OCI-M1 (cell line): Measurements from ENCODE around the gene PREX1.

ENCODE experiments used
- DNase-seq: peaks from one replicate; lab custom pipeline; 2025; lab: John Stamatoyannopoulos, UW

PREX1 gene

DNA sequence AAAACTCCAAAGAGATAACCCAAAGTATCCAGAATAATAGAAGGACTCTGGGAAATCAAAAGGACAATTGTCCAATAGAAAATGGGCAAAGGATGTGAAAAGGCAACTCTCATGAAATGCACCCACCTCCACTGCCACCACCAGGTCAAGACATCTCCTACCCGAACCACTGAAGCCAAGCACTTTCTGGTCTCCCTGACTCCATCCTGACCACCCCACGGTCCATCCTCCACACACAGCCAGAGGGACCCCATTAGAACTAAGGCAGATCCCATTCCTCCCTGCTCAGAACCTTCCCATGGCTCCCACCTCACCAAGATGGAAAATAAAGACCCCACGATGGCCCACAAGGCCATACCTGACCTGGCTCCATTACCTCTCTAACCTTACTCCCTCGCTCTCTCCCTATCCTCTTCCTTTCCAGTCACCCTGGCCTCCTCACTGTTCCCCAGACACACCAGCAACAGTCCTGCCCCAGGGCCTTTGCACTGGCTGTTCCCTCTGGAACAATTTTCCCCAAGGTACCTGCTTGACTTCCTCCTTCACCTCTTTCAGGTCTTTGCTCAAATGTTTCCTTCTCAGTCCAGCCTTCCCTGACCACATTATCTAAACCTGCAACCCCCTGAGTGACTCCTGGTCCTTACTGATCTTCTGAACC, 108.1 kb downstream of the PREX1 start:
- no peak for DNase-seq

DNA sequence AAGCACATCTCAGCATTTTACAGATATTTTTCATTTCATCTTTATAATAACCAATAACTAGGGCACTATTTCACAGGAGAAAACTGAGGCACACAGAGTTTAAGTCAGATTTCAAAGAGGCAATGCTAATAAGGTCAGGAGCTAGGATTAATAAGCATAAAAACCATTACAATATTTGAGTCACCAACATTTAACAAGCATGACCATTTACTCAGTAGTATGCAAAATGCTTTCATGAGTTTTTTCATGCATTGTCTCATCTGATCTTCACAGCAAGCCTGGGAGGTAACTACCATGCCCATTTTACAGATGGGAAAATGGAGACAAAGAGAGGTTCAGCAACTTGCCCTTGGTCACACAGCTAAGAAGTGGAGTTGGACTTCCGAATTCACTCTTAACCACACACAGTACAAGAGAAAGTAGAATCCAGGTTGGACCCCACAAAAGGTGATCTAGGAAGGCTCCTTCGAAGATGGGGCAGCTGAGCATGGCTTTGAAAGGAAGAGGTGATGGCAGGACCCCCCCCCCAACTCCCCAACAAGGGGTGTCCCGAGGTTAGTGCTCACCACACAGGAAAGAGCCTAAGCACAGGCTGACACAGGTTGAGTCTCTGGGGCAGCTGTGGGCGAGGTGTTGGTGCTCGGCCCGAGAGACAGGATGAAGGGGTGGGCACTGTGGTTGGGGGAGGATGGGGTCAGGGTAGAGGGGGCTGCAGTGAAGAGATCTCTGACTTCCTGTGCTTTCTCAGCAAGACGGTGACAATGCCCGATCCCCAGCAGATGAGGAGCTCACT, 108.8 kb downstream of the PREX1 start:
- DNase-seq = no peak

DNA sequence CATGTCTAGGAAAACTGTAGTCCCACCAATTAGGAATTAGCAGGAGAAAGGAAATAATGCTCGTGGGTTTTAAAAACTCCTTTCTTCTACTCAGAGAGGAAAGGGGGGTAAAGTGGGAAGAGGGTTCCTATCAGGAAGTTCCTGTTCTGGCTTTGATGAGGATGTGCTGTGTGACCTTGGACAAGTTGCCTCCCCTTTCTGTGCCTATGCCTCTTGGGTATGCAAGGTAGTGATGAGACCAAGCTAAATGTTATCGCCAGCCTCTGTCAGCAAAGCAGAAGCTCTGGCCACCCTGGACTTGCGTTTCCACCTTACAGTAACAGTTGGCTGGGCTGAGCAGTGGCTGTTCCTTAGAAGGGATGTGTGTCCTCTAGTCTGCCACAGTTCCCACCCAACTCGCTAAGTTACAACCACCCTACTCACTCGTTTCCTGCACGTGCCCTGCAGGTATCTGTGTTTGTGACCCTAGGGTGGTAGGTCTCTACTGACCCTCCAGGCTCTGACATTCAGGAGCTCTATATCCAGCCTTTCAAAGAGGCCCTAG, 110.0 kb downstream of the PREX1 start:
- DNase-seq = no peak

DNA sequence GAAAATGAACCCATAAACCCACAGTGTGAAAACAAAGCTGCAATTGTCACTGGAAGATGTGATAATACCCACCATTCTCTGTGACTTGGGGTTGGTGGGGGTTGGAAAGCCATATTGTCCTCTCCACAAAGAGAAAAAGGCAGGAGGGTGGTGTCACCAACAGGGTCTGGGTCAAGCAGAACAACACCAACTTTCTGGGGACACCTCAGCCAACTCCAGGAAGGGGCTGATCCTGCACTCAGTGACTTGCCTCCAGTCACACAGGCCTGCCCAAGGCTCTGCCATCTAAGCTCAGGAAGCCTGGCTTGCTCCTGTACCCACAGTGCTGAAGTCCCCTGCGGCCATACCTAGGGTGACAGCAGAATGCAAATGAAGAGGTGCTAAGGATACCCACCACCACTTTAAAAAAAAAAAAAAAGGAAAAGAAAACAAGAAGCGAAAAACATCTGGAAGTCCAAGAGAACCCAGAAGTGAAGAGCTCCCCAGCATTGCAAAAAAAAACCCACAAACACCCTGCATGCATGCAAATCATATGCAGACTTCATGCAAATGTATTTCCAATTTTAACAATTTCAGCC, 110.6 kb downstream of the PREX1 start:
- no peak for DNase-seq

DNA sequence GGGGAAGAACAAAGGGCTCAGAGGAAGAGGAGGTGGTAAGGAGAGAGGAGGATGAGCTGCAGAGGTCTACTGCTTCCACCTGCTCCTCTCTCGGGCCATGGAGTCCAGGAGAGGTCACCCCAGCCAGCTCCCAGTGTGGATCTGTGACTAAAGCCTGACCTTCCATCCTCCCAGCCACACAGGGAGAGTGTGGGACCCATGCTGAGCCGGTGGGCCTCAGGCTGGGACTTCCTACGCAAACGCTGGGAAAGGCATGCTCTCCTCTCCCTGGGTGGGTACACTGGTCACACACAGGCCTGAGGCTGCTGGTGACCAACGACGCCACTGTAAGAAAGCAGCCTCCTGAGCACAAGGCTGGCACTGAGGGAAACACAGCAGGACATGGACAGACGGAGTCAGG, 111.3 kb downstream of the PREX1 start:
- no peak for DNase-seq

DNA sequence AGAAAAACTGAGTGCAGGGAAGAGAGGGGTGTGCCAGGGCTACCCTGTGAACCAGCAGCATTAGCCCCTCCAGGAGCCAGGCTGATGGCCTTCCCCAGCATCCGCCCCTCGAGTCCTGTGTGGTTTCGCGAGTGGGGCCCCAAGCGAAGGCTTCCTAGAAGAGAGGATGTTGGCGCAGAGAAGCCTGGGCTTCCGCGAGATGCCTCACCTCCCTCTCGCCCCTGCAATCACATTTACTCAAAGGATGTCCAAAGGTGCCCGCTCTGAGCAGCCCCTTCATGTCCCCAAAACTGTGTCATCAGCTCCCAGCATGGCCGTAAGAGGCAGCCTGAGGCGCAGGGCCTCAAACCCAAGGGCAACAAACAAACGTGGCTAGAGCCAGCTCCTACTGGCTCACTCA, 111.7 kb downstream of the PREX1 start:
- no peak for DNase-seq

DNA sequence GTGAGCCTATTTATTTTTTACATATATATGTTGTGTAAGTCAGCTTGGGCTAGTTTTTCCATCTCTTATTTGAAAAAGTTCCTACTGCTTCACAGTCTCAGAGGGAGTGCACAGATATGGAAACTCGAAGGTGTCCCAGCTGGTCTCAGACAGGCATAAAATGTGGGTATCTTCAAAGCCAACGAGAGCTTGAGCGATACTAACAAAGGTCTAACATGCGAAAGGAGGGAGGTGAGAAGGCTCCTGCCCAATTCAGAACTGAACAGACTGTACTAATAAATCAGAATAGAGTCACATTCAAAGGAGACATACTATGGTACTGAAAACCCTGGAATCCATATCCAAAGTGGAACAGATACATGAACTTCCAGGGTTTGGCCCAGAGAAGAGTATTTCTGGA, 113.0 kb downstream of the PREX1 start:
- no peak for DNase-seq

DNA sequence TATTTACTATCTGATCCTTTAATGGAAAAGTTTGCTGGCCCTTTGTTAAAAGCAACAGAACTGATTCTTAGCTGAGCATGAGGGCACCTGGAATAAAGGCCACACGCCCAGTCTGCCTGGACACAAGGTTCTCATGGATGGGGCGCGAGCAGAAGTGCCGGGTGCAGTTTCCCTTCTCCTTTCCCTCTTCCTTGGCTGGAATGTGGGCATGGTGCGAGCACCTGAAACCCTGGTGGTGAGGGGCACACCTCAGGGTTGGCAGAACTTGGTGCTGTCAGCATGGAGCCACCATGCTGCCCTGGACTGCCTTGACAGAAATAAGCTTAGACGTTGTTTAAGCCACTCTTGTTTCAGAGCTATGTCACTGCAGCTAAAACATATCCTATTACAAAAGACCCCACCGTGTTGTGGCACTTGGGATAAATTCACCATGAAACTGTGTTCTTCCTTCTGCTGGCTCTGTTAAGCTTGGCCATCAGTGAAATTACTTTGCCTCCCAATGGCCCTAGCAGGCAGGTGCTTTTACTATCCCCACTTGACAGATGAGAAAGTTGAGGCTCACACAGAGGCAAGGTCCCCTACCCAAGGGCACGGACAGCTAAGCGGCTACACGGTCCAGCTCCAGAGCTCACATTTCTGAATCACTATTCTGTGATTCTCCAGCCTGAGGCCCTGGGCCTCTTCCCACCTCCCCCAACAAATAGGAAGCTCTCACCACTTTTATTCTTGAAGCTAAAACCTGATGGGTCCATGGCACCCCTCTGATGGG, 115.9 kb downstream of the PREX1 start:
- no peak for DNase-seq

DNA sequence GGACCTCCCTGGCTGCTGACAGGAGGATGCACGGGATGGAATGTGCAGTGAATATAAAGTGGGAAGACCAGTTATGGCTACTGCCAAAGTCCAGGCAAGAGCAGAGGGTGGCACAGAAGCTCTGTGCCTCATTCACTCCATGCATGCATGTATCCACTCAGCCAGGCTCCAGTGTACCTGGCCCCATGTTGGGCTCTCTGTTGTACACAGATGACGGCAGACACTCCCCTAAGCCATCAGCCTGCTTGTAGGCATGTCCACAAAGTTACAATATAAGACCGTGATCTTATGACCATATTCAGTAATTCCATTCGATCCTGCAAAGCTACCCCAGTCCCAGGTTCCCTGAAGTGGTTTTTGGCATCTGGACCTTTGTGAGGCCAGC, 116.8 kb downstream of the PREX1 start:
- no peak for DNase-seq

DNA sequence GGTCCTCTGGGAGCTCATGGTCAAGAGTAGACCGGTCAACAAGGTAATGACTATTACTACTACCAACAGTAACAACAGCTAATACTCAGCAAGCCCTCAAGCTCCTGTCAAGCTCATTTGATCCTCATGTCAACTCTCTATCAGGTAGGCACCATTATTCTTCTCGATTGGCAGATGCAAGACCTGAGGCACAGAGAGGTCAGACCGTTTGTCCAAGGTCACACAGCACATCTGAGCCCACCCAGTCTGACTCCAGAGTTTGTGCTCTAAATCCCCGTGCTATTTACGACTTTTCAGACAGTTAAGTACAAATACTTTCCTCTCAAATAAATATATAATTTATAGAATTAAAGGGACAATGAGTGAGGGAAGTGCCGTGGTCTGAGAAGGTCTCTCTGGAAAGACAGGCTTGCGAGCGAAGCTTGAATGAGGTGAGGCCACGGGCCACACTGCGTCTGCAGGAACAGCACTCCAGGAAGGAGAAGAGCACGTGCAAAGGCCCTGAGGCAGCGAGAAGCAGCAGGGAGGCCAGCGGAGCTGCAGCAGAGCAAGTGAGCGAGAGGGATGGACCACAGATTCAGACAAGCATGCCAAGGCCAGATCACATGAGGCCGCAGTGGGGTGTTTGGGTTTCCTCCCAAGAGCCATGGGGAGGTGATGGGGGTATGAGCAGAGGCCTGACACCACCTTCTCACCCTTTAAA, 117.3 kb downstream of the PREX1 start:
- DNase-seq = no peak

DNA sequence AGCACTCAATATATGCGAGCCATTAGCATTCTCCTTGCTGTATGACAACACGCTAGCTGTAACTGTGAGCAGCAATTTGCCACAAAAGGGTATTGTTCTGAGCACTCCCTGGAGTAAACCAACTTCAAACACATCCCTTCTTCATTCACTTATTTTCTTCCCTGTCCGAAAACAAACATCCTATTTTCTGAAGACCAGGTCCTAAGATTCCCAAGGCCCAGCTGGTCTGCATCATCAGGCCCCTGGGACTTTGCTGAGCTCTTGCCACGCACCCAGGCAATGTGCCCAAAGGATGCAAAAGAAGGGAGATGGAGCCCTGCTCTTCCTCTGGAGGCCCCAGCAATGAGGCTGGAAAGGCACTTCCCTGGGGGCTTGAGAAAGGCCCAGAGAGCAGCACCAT, 118.1 kb downstream of the PREX1 start:
- DNase-seq = no peak

DNA sequence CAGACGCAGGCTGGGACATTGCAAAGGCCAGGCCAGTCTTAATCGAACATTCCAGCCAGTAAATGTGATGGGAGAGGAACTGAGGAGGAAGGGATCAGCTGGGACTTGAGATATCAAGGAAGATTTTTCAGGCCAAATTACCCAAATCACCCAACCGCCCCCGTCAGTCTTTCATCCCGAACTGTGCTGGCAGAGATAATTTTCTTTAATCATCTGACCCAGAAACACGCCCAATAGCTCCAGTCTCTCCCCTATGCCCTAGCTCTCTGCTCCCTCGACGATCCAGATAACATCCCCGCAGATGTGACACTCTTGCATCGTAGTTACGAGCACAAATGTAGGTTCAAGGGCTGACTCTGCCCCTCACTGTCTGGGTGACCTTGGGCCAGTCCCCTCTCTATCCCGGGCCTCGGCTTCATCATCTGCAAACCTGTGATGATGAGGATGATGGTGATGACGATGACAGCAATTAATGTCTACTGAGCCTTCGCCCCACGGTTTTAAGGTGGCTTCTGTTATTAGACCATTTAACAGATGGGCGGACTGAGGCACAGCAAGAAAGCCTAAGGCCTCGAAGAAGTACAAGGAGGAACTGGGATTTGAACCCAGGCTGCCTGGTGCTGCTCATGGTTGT, 118.6 kb downstream of the PREX1 start:
- peak; percentile 57 for DNase-seq

DNA sequence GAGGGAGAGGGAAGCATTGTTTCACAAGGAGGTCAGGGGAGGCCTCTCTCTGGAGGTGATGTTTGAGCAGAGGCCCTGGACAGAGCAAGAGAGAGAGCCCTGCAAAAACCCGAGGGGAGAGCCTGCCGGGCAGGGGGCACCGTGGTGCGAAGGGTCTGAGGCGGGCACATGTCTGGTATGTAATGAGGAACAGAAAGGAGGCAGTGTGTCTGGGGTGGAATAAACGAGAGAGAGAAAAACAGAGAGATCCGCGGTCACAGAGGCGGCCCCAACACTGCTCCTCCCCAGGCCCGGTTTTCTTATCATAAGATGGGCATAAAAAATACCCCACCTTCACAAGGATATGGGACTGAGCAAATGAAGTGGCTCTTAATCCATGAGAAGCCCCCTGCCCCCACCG, 119.2 kb downstream of the PREX1 start:
- no peak for DNase-seq

DNA sequence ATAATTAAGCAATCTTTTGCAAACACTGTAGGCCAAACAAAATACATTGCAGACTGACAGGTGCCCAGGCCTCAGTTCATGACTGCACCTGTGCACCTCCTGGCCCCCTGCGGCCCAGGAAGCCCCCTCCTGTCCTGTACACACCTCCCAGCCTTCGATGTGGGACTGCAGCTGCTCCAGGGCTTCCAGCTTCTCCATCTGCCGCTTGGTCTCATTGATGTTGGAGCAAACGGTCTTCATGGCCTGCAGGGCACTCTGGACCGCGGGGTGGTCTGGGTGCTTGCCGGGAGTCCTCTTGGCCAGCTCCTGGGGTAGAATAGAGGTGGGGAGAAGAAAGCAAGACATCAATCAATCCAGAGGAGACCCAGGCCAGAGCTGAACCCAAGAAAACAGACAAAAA, 119.7 kb downstream of the PREX1 start:
- no peak for DNase-seq

DNA sequence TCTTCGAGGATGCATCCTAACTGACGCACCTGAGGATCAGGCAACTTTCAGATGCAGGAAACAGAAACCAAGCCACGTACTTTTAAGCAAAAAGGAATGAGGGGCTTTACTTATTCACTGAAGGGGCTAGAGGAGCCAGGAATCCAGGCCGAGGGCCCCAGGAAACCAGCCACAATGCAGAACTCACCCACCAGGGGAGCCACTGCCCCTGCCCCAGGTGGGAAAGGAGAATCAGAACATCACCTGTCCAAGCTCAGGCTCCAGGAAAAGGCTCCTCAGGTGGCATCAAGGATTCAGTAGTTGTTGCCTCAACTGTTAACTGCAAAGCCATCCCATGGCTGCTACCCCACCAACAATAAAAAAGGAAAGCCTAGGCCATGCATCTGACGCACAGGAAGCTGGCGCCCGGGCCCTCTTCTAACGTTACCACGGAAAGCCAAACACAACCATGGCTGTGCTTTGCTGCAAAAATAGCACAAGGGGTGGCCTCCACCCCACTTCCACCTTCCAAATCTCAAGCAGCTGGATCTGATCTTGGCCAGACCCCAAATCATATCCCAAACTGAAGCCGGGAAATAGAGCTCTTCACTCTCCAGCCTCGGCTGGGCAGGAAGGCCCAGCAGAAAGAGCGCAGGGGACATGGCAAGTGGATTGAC, 121.0 kb downstream of the PREX1 start:
- no peak for DNase-seq

DNA sequence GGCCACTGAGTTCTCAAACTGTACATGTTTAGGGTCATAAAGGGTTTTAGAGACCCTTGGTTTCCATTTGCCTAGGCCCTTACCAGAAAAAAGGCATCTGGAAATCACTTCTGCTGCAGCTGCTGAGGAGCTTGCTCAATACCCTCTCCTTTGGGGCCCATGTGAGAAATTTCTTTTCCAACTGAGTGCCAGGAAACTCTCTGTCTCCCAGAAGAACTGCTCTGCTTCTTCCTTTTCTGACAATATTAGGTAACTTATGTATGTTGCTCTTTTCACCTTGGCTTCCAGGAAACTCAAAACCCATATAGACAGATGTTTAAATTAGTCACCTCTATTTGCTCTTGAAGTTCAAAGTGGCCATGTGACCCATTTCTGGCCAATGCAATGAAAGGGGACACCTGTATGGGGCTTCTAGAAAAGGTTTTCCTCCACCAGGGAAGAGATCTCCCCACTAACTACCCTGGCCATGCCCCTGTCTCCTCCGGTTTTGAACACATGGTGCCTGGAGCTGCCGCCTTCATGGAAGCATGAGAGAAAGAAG, 121.6 kb downstream of the PREX1 start:
- no peak for DNase-seq

DNA sequence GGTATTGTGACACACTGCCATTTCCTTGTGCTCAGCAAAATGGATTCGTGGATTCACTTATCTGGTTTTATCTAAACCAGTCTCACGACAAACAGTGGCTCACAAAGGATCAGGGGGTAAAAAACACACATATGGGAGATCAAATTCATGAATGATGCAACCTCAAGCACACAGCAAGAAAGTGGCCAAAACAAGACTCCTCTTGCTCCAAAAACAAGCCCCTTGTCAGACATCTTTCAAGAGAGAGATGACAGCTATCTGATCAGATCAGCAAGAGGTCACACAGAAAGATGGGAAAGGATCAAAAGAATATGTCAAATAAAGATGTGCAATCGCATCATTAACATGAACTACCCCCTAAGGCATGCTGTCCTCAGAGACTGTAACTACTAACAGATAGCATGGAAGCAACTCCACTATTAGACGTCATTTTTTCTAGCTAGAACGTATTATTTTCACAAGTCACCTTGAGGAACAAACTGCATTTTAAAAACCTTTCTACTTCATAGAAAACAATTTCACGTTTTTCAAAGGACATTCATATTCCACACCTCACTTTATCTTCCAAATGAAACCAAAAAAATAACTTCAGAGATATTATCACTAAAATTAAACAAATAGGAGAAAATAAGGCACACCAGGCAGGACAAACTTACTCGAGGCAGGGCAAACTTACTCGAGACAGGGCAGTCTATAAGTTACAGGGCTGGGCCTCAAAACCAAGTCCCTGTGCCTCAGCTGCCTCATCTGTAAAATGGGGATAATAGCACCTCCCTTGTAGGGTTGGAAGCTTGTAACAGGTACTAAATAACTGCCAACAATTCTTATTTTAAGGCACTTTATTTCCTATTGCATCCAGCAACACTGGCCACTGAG, 122.3 kb downstream of the PREX1 start:
- peak; percentile 48 for DNase-seq

DNA sequence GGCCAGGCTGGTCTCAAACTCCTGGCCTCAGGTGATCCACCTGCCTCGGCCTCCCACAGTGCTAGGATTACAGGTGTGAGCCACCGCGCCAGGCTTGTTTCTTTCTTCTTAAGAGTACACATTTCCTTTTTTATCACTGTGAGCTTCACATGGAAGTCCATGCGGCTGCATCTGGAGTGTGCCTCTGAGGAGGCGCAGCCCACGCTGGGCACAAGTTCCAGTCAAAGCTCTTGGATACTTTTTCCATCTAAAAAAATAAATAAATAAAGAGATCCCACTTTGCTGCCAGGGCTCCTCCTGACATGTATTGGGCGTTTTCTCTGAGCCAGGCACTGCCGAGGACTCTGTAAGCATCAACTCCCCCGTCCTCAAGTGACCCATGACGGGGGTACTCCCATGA, 123.0 kb downstream of the PREX1 start:
- DNase-seq = no peak

DNA sequence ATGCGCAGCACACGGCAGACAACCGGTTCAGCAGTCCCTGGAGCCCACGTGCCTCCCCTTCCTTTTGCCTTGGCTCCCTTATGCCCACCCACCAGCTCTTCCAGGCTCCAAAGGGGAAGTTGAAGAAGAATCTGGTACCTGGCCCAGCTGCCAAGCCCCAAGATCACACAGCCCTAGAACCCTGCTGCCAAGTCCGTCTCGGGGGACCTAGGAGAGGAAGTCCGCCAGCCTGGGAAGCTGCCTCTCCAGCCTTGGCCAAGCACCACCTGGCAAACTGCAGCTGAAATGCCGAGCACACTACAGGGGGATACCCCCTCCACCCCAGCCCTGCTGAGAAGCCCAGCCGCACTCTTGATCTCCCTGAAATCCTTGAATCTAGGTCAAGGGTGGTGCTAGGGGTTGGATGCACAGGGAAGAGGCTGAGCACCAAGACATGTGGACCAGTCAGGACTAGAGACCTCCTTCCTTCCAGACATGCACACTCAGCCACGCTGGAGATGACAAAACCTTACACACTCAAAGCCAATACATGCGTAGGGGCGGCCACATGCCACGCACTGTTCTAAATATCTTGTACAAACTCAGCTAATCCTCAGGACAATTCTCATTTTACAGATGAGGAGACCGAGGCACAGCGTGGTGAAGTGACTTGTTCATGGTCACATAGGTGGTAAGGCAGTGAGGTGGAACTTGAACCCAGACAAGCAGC, 124.1 kb downstream of the PREX1 start:
- no peak for DNase-seq
